Skeletal muscle tissue (tissue), 4 donors: ENCODE data around the gene OLFML1. TPM values are rescaled to one million over a fixed set of nuclear protein-coding genes. Genes with fewer than 3 reads are reported as not detected.

Experiments
- H3K27ac ChIP-seq: one replicate; pipeline ENCODE4 v1.7.0; 2013; ENCODE audit warnings: mild to moderate bottlenecking, low read depth, low read length, inconsistent platforms
- H3K27me3 ChIP-seq, 3 donors: one replicate each; pipeline ENCODE4 v1.7.0; 2013; ENCODE audit warnings: low read length in 3 of 3; ENCODE audit not compliant: control insufficient read depth in 3 of 3, insufficient read depth in 3 of 3
- H3K36me3 ChIP-seq, 3 donors: one replicate each; pipeline ENCODE4 v1.7.0; 2013; ENCODE audit warnings: low read length in 3 of 3; ENCODE audit not compliant: control insufficient read depth in 3 of 3, insufficient read depth in 3 of 3
- H3K4me1 ChIP-seq, 3 donors: one replicate each; pipeline ENCODE4 v1.7.0; 2013; ENCODE audit warnings: low read length in 3 of 3, mild to moderate bottlenecking in 3 of 3; ENCODE audit not compliant: control insufficient read depth in 3 of 3, insufficient read depth in 3 of 3
- H3K4me3 ChIP-seq, 3 donors: one replicate each; pipeline ENCODE4 v1.7.0; 2013; ENCODE audit warnings: low read length in 3 of 3
- H3K9ac ChIP-seq, 3 donors: one replicate each; pipeline ENCODE4 v1.7.0; 2013; ENCODE audit warnings: low read length in 3 of 3, mild to moderate bottlenecking in 3 of 3, moderate library complexity in 2 of 3, low read depth in 1 of 3
- H3K9me3 ChIP-seq, 3 donors: one replicate each; pipeline ENCODE4 v1.7.0; 2013; ENCODE audit warnings: low read length in 3 of 3; ENCODE audit not compliant: control insufficient read depth in 3 of 3
- total RNA-seq: library from RNA; depleted of rRNA; stranded (reverse); fragments of >200 nt; gene quantifications from one replicate; pipeline ENCODE4 v1.2.3, GENCODE V29; 2014
- donor health status: Osteomylitis.

OLFML1 gene
- total RNA-seq, 1 donor from 2014 or later, result 29.2 TPM

DNA sequence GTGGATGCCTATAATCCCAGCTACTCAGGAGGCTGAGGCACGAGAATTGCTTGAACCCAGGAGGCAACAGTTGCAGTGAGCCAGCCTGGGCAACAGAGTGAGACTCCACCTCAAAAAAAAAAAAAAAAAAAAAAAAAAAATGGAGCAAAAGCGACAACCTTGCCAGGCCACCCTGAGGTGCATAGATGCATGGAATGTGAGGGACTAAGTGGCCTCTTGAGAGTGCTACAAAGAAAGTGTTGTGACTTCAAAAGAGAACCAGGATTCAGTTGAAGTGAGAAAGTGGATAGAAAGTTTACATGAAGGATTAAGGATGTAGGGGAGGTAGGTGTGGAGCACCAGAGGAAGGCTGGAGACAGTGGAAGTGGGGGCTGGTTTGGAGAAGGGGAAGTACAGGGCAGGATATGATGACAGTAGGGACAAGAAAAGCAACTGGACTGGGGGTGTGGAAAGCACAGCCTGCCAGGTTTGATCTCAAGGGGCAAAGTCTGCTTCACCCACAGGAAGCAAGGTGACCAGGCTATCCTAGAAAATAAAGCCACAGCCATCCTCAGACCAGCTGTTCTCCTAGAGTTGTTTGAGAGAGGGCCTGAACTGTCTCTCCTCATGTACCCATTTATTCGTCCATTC, 36.0 kb upstream of the OLFML1 start:
- no peaks in the 10 kb centered on the region for H3K9me3 ChIP-seq
- H3K36me3 ChIP-seq, result peaks cover 0 to 4% (median 0%) of the 10 kb centered on the region in 3 donors
- H3K4me1 ChIP-seq, result peaks cover 0 to 7% (median 3%) of the 10 kb centered on the region in 3 donors
- no peak overlapping the region for H3K4me3 ChIP-seq
- H3K27me3 ChIP-seq, result no peaks in the 10 kb centered on the region
- H3K9ac ChIP-seq, result no peak overlapping the region
- H3K27ac ChIP-seq, result no peak overlapping the region

DNA sequence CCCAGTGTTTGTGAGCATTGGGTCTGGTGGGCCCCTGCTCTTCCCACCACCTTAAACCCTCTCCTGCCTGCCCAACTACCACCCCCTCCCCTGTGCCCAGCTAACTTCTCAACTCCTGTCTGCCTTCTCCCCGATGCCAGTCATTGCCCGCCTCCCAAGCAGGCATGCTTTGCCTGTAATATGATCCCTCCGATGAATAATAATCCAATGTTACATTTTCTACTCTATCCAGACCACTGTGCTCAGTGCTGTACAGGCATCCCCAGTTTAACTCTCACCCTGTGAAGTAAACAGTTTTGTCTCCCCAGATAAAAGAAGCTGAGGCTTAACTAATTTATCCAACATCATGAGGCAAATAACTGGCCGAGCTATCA, 35.5 kb upstream of the OLFML1 start:
- Histone ChIP-seq H3K4me1 (peaks cover 0 to 7% (median 3%) of the 10 kb centered on the region in 3 donors), H3K9me3 (no peaks in the 10 kb centered on the region), H3K4me3 (no peak overlapping the region), H3K27me3 (no peaks in the 10 kb centered on the region), H3K36me3 (peaks cover 0 to 4% (median 0%) of the 10 kb centered on the region in 3 donors), H3K27ac (no peak overlapping the region), H3K9ac (no peak overlapping the region)

DNA sequence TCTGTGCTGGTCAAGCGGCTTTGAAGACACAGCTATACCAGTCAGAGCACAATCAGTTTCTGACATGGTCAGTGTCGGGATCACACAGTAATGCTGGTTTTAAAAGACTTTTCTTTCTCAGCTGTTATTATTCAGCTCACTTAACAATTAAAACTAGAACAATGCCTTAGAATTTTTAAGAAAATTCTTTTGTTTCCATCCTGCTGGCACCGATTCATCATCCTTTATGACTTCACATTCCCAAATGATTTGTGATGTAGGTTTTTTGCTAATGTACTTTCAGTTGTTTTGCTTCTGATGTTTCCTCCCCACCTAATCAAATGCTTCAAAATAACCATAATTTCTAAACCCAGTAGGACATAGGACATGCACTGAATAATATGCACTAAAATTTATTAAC, 34.5 kb upstream of the OLFML1 start:
- peaks cover 0 to 7% (median 0%) of the 10 kb centered on the region in 3 donors for H3K4me1 ChIP-seq
- no peaks in the 10 kb centered on the region for H3K9me3 ChIP-seq
- H3K36me3 ChIP-seq, result peaks cover 0 to 4% (median 0%) of the 10 kb centered on the region in 3 donors
- no peak overlapping the region for H3K4me3 ChIP-seq
- no peak overlapping the region for H3K27ac ChIP-seq
- H3K9ac ChIP-seq, result no peak overlapping the region
- H3K27me3 ChIP-seq, result no peaks in the 10 kb centered on the region

DNA sequence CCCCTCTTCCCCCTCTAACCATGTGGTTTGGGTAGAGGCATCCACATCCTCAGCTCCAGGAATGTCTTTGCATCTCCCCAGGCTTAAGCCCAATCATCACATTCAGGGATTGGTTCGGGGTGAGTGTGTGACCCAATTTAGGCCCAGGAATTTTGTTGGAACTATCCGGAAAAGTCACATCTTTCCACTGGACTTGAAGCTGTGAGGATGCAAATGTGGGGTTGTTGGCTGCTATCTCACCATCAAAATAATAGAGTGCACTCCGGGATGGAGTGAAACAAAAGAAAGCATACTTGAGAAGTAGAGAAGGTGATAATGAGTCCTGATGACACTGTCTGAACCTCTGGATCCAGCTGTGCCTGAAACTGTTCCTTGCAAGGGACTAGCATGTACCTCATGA, 33.8 kb upstream of the OLFML1 start:
- Histone ChIP-seq H3K9ac (no peak overlapping the region), H3K27ac (no peak overlapping the region), H3K9me3 (no peaks in the 10 kb centered on the region), H3K4me3 (no peak overlapping the region), H3K27me3 (no peaks in the 10 kb centered on the region), H3K4me1 (peaks cover 0 to 7% (median 0%) of the 10 kb centered on the region in 3 donors), H3K36me3 (peaks cover 0 to 4% (median 0%) of the 10 kb centered on the region in 3 donors)

DNA sequence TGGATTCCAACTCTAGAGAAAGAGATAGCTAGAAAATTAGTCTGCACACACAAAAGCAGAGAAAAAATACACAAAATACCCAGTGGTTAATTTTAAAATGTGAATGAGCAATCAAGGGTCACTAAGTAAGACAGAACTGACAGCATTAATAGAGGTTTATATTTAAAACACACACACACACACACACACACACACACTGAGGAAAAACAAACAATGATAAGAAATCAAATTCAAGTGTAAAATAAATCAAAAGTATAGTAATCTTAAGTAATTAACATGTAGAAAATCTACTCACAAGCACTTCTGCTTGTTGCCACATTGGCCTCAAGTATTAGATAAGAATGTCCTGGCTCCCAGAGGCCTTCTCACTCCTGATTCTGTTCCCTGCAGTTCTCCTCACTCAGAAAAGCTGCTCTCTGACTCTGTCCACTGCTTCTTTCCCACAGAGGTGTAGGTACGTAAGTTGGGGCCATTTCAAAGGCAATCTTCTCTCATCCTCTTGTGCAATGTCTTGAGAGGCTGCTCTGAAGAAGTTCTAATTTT, 33.3 kb upstream of the OLFML1 start:
- Histone ChIP-seq H3K4me3 (no peak overlapping the region), H3K27ac (no peak overlapping the region), H3K27me3 (no peaks in the 10 kb centered on the region)

DNA sequence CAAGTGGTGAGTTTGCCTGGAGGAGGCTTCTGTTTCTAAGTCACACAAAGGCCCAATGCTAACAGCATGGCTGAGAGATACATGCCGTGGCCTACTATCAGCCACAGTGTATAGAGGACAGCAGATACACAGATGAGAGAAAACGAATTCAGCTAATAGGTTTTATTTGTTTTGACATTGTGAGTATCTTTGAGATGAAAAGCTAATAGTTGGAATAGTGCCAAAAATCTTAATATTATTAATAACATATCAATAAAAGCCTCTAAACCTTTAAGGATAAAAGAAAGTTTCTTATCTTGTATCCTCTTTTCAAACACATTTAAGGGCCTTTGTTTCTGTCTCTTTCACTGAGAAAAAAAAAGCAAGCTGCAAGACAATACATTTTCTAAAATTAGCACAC, 30.5 kb upstream of the OLFML1 start:
- H3K27me3 ChIP-seq, result no peaks in the 10 kb centered on the region
- H3K36me3 ChIP-seq, result peaks cover 0 to 3% (median 0%) of the 10 kb centered on the region in 3 donors
- H3K4me1 ChIP-seq, result peaks cover 0 to under 1% (median 0%) of the 10 kb centered on the region in 3 donors
- H3K9ac ChIP-seq, result no peak overlapping the region
- H3K27ac ChIP-seq, result no peak overlapping the region
- H3K4me3 ChIP-seq, result no peak overlapping the region
- H3K9me3 ChIP-seq, result no peaks in the 10 kb centered on the region

More for the DNA sequence above, 33.3 kb upstream of the OLFML1 start:
- no peak overlapping the region for H3K9ac ChIP-seq
- peaks cover 0 to 4% (median 0%) of the 10 kb centered on the region in 3 donors for H3K36me3 ChIP-seq
- peaks cover 0 to 7% (median 0%) of the 10 kb centered on the region in 3 donors for H3K4me1 ChIP-seq
- no peaks in the 10 kb centered on the region for H3K9me3 ChIP-seq

DNA sequence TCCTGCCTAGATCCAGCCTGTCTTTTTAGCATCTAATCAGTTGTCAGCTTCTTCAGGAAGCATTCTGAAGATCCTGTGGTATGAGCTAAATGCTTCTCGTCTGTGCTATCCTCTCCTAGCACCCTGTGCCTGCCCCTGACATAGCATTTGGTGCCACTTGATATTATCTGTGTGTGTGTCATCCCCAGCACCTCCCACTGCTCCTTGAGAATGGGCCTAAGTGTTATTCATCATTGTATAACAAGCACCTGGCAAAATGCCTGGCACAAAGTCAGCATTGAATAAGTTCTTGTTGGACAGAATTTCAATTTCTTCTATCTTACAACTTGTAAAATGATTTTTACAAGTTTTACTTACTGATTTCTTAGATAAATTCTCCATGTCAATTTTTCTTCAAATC, 28.1 kb upstream of the OLFML1 start:
- Histone ChIP-seq H3K4me1 (no peaks in the 10 kb centered on the region), H3K27ac (no peak overlapping the region), H3K9me3 (no peaks in the 10 kb centered on the region)

DNA sequence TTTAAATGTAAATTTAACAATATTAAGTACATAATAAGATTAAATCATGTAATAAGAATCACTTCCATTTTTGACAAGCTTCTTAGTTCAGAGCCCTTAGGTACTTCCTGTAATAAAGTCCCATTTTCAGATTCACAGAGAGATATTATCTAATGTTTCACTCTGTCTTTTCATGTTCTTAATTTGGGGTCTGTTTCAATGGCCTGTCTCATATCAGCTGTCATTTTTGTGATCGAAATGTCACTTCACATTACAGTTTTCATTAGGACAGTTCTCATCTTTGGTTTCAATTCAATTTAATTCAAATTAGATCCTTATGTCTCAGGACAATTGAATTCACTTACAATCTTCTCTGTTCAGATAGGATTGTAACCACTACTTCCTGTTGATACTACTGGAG, 22.6 kb upstream of the OLFML1 start:
- H3K4me3 ChIP-seq, result no peak overlapping the region
- no peaks in the 10 kb centered on the region for H3K4me1 ChIP-seq
- H3K9me3 ChIP-seq, result no peaks in the 10 kb centered on the region
- H3K9ac ChIP-seq, result no peak overlapping the region
- H3K27ac ChIP-seq, result no peak overlapping the region
- H3K36me3 ChIP-seq, result peaks cover 0 to 3% (median 0%) of the 10 kb centered on the region in 3 donors
- no peaks in the 10 kb centered on the region for H3K27me3 ChIP-seq

More for the DNA sequence above, 28.1 kb upstream of the OLFML1 start:
- H3K36me3 ChIP-seq, result peaks cover 0 to 3% (median 0%) of the 10 kb centered on the region in 3 donors
- H3K9ac ChIP-seq, result no peak overlapping the region
- no peak overlapping the region for H3K4me3 ChIP-seq
- no peaks in the 10 kb centered on the region for H3K27me3 ChIP-seq

DNA sequence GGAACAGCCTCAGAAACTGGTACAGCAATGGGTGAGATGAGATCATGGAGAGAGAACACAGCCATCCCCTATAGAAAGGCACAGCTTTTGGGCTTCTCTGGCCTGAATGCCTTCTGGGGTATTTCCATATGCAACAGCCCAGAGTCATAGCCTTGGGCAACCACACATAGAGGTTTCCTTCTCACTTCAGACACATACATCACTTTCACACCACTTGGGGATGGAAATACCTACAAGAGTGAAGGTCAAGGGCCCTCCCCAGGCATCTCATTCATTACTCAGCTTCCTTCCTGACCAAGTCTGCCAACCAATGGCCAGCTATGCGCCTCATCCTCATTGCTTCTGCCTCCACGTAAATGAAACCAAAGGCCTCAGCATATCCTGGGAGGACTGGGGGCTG, 17.7 kb upstream of the OLFML1 start:
- no peaks in the 10 kb centered on the region for H3K27me3 ChIP-seq
- no peak overlapping the region for H3K9ac ChIP-seq
- no peaks in the 10 kb centered on the region for H3K4me1 ChIP-seq
- no peak overlapping the region for H3K4me3 ChIP-seq
- H3K9me3 ChIP-seq, result no peaks in the 10 kb centered on the region
- peaks cover 0 to 2% (median 0%) of the 10 kb centered on the region in 3 donors for H3K36me3 ChIP-seq
- no peak overlapping the region for H3K27ac ChIP-seq

DNA sequence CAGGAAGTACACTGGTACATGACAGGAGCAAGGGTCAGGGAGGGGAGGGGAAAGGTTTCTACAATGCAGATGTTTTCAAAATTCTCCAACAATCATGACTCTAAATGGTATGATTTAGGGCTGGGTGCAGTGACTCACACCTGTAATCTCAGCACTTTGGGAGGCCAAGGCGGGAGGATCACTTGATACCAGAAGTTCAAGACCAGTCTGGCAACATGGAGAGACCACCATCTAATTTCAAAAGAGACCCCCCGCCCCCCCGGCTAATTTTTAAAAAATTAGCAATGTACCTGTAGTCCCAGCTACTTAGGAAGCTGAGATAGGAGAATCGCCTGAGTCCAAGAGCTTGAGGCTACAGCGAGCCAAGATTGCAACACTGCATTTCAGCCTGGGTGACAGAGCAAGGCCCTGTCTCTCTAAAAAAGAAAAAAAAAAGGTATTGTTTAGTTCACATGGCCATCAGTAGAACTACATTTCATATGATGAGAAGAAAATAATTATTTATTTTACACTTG, 15.9 kb upstream of the OLFML1 start:
- no peak overlapping the region for H3K27ac ChIP-seq
- H3K36me3 ChIP-seq, result peaks cover 0 to 2% (median 0%) of the 10 kb centered on the region in 3 donors

More for the DNA sequence above, 15.9 kb upstream of the OLFML1 start:
- Histone ChIP-seq H3K4me3 (no peak overlapping the region), H3K9me3 (no peaks in the 10 kb centered on the region), H3K27me3 (no peaks in the 10 kb centered on the region), H3K9ac (no peak overlapping the region), H3K4me1 (peaks cover 5 to 11% (median 10%) of the 10 kb centered on the region in 3 donors)
